ENCODE results near the gene DSCAM.
"Not testable (repeated sequence)": the region's sequence is repeated elsewhere in the genome, so short reads cannot be mapped to it uniquely, and the experiment has no call there.

The DSCAM gene

DNA sequence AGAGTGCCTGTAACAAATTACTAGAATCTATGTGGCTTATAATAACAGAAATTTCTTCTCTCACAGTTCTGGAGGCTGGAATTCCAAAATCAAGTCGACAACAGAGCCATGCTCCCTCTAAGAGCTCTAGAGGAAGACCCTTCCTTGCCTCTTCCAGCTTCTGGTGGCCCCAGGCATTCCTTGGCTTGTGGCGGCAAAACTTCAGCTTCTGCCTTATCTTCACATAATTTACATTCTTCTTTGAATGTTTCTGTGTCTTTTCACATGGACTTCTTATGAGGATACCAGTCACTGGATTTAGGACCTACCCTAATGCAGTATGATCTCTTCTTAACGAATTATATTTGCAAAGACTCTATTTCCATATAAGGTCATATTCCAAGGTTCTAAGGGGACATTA is 655.3 kb downstream of the DSCAM start:
- no peak for DNase-seq

DNA sequence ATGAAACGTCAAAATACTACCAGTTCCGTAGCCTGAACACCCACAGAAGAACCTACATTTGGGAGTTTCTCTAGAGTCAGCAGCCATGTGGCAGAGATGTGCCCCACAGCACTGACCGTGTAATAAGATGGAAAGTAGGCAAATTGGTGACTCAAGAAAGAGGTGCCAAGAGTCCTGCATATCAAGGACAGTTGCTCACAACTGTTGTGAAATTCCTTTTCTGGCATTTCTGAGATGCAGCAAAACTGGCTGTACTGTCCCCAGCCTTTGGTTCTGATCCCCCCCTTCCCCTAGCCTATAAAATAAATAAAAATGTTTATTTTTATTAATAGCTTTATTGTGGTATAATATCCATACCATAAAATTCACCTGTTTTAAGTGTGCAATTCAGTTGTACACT is 655.8 kb downstream of the DSCAM start:
- no peak for DNase-seq

DNA sequence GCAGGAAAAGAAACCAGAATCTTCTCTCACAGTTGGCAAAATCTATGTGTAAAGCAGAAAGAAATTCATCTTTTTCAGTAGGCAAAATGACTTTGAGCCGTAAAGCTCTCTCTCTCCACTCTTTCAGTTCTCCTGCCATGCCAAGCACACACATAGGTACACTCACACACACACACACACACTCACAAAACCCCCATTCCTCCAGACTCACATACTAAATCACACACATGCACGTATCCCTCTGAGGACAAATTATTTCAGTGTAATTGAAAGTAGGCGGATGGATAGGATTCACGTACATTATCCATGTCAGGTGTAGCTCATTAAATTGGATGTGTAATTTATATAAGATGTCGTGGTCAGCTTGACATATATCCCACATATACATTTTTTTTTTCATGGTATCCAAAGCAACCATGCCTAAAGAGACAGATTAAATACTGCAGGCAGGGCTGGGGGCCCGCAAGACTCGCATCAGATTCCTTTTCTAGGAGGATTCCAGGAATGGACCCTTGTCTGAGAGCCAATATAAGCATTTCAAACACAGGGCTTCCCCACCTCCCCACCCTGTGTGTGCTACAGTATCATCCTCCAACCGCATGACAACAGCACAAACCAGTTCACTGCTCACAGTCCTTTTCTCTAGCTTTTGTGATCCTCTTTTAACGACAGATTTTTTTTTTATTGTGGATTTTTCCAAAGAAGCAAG is 658.9 kb downstream of the DSCAM start:
- no peak for DNase-seq

DNA sequence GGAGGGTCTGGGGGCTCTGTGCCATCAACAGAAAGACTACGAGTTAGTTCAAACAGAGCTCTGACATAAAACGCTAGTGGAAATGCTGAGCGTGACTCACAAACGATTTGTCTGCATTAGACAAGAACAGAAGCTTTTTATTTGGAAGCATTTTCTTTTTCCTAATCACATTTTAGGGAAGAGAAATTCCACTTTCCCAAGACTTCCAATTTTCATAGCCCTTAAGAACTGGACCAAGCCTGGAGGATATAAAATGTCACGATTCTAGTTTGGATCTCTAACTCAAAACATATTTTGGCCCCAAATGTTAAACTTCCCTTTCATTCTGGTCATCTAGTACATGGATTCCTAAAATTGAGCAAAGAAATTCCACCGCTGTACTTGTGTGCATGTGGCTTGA is 659.7 kb downstream of the DSCAM start:
- DNase-seq: no peak

DNA sequence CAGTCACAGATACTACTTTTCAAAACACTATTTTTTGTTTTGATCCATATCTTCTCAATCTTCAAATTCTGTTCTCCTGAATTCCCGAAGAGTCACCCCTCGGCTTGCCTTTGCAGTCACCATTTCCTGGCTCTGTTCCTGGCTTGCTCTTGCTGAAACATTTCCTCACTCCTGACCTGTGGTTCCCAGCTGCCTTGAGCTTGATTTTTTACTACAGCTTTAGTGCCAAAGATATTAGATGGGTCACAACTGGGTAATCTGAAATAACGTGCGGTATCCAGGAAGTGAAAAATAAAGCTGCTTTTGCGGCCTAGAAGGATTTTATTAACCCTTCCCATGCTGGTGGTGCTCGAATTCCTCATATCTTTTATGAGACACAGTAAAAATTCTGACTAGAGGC is 660.9 kb downstream of the DSCAM start:
- no peak for DNase-seq

DNA sequence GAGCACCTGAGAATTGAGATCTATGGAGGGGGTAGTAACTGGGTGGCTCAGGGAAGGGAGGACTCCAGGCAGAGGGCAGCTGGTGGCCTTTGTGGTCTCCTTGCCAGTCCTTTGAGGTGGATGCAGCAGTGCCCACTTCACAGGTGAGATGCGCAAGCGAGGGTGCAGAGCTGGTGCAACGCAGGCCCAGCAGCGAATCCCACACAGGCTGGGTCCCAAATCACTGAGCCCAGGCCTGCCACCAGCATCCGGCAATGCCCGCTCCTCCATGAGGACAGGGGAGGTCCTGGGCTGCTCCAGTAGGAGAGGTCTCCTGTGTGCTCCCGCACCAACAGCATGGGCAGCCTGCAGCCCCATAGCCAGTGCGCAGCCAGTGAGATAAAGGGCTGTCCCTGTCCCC is 661.8 kb downstream of the DSCAM start:
- no peak for DNase-seq

DNA sequence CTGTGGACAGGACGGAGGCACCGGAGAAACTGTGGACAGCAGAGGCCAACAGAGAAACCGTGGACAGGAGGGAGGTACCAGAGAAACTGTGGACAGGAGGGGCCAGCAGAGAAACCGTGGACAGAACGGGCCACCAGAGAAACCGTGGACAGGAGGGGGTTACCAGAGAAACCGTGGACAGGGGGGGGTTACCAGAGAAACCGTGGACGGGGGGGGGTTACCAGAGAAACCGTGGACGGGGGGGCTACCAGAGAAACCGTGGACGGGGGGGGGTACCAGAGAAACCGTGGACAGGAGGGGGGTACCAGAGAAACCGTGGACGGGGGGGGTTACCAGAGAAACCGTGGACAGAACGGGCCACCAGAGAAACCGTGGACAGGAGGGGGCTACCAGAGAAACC is 664.5 kb downstream of the DSCAM start:
- DNase-seq: not testable (repeated sequence)

DNA sequence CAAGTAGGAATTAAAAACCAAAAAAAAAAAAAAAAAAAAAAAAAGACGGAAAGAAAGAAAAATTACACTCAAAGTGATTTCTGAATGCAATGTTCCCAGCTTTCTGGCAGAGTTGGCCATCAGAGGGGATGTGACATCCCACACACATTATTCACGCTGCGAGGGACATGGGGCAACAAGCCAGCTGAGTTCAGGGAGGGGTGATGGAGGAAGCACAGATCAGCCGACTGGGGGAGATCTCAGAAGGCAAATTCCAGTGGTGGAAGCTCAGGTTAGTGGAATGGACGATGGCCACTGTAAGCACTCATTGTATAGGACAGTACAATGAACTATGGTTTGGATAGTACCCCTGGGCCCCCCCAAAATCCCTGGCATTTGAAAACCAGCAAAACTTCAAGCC is 667.8 kb downstream of the DSCAM start:
- no peak for DNase-seq

DNA sequence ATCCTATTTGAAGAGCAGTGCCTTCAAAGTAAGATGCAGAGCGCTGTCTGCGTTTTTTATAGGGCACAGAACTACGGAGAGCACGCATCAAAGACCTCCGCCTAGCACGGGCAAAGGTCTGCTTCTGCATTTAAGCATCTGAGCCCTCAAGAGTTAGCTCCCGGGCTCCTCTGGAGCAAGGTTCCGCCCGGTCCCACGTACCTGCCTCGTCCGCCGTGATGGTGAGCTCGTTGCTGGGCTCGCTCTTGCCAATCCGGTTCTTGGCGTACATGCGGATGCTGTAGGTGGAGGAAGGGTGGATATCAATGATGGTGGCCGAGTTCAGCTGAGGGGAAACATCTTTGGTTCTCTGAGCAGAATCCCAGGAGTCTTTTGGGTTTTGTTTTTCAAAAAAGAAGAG is 668.2 kb downstream of the DSCAM start:
- no peak for DNase-seq

DNA sequence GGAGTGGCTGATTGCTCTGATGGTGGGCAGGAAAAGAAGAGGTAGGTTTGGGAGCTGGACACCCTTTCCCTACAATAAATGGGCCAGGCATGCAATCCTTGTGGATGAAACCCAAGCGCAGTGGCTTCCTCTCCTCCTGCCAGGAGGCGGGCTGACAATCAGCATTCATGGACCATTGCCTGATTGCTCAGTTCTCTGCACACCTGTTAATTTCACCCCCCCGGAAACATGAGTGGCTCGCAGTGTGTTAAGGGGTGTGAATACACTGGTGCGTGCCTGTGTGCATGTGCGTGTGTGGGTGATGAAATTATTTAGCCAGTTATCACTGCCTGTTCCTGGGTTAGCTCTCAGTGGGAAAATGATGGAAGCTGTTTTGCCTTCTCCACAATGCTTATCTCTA is 669.0 kb downstream of the DSCAM start:
- no peak for DNase-seq

DNA sequence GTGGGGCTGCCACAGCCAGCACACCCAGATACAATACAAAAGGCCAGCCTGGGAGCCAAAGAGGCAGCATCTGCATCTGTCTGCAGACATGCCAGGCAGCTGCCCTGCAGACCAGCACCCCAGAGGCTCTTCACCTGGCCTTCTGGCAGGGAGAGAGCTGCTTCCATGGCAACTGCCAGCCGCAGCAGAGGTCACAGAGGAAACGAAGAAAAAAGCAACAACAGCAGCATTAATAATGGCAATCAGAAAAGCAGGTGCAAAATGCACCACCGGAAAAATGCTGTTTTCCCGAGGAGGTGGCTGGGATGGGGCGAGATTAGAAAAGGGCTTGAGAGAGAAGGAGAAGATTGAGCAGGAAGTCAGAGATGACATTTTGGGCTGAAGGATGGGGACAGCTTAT is 670.2 kb downstream of the DSCAM start:
- DNase-seq: no peak

DNA sequence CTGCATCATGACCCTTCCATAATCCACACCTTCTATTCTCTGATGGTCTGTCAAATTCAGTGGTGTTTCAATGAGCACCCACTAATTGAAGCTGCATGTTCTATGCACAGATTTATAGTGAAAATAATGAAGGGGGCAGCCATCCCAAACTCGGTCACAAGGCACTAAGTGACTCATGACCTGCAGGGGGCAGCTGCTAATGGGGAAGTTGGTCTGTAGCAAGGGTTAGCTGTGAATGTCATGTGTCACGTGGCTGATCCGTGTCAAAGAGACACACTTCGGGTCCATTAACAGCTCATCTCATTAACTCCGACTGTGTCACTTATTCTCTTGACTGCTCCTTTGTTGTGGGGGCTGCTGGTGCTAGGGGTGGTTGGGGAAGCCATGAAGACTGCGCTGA is 673.1 kb downstream of the DSCAM start:
- DNase-seq: no peak

DNA sequence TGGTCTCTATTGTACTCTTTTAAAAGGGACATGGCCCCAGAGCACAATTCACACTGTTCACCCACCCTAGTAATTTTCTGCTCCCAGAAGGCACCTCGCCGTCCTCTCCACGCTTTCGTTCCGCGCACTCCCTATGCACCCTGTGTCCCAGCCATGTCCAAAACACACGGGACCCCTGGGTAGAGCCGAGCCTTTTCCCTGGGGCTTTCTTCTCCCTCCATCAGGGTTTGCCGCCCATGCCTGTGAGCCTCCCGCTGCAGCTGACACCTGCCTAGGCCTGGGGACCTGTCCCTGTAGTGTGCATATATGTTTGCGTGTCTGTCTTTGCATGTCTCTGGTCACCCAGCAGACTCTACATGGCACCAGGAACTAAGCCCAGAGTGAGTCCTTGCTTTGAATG is 677.0 kb downstream of the DSCAM start:
- DNase-seq: no peak

DNA sequence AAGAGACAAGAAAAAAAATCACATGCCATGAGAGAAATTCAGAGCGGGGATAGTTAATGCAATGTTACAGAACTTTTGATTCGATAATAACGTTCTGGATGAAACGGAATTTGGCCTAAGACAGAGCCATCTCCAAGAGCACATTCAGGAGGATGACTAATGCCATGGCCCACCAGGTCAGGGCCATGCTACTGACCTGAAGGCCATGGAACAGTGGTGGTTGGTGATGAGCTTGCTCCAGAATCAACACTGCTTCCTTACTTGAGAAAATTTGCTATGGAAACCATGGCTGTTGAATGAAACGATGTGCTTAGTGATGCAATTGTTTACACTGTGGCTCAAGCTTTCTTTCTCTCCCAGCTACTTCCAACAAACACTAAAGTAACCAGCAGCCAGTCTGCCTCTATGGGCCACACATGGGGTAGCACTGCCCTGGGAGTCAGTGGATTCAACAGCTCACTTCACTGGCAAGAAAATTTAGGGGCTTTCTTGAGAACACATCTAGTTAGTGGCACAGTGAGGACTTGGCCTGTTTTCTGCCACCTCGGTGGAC is 680.6 kb downstream of the DSCAM start:
- DNase-seq: no peak

DNA sequence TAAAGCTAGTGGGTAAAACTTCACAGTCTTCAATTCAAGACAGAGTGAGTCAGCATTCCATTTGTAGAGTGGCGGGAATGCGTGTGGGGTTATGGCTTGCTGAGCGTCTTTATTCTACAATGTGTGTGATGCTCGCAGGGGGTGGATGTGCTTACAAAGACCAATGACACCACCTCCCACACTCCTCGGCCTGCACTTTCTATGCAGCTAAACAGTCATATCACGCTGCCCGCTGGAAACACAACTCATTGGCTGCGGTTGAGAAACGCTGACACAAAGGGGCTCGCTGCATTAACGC is 681.2 kb downstream of the DSCAM start:
- no peak for DNase-seq

DNA sequence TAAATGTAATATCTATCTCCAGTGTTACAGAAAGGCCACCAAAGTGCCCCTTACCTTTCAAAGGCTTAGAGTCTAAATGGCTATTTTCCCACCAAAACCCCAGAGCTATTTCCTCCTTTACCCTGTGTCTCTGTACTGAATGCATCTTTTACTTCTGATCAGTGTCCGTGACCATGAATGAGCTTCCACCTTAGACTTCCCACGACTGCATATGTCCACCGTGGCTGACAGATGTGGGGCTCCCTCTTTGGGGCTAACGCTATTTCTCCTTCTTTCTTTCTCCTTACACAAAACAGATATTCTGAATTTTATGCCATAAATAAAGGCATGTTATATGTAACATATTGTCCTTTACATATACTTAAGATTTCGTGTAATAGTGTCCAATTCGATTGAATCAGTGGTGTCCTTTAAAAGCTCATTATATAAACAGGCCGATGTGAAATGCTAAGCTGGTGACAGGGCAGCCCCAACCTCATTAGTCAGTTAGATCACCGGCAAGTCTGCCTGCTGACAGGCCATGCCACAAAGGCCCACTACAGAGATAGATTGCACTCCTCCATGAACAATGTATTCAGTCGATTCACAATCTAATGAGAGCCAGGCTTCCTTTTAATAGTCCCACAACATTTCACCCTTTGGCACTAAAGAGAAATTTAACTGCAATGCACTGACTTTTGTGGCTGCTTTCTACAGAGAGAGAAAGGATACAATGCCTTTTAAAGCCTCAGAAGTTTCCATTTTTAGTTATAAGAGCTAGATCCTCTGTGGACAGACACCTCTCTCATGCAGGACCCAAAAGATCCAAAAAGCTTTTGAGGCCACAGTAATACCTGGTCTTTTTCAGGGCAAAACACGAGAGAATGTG is 681.8 kb downstream of the DSCAM start:
- no peak for DNase-seq

DNA sequence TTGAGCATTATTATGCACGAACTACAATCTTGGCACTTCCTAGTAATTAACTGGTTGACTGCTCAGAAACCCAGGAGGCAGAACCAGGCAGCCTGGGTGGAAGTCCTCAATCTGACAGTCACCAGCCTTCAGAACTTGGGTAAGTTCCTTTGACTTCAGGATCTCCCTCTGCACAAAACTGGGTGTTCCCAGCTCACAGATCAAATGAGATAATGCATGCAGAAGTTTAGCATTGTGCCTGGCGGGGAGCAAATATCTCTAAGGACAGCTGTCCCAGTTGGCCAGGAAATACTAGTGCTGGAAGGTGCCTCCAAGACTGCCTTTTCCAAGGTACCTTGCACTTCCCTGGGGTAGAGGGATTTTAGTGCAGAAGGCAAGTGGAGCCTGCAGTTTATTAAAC is 684.9 kb downstream of the DSCAM start:
- DNase-seq: no peak

DNA sequence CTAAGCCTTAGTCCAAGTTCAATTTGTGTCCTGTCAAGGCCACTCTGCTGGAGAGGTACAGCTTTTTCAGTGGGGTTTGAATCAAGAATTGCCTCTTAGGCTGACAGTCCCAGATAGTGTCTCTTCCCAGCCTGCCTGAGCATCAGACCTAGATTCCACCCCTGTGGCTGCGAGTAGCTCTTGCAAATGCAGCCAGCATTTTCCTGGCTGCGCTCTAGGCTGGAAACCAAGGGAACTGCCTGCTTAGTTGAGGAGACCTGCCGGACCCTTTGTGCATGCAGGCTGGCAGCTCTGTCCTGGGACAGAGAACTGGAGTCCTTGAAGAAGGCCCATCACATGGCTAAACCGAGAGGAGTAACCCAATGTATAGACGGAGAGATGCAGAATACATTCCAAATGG is 686.0 kb downstream of the DSCAM start:
- no peak for DNase-seq

DNA sequence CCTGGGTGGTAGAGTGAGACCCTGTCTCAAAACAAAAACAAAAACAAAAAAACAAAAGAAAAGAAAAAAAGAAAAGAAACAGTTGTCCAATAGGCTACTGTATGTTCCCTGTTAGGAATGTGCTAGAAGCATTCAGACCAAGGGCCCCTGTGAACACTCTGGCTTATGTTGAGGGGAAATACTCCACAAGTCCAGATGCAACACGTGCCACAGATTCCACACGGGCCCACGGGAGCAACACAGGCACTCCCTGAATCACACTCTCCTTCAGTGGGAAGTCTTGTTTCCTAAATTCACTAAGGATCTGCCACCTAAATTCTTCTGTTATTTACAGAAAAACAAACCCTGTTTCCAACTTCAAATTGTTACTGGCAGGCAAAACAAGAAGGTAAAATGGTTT is 688.6 kb downstream of the DSCAM start:
- no peak for DNase-seq

DNA sequence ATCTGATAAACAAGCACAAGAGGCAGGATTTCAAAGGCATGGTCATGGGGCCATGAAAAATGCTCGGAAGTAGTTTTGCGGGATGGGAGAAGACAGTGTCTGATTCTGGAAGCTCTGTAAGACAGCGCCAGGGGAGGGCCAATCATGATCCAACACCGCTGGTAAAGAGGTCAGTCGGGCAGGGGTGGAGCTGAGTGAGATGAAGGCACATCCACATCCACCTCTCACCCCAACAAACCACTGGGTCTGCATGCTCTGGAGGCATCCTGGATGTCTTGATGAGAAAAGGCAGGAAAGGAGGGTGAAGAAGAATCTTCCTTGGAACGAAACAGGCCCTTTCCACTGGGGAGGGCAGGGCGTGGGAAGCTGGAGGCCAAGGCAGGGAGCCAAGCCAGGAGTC is 691.4 kb downstream of the DSCAM start:
- no peak for DNase-seq

DNA sequence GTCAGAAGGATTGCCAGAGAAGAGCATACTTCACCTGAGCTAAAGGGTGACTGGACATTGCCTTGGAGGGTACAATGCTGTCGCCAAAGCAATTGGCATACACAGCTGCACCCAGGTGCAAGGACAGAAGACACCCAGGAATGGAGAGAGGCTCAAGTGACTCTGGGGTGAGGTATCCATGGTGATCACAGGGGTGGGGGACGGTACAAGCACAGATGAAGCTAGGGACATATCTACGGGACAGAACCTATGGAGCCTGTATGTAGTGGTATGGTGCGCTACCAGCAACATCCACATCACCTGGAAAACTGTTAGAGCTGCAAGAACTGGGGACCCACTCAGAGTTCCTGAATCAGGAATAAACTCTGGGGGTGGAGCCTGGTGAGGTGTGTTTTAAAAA is 693.6 kb downstream of the DSCAM start:
- DNase-seq: no peak

DNA sequence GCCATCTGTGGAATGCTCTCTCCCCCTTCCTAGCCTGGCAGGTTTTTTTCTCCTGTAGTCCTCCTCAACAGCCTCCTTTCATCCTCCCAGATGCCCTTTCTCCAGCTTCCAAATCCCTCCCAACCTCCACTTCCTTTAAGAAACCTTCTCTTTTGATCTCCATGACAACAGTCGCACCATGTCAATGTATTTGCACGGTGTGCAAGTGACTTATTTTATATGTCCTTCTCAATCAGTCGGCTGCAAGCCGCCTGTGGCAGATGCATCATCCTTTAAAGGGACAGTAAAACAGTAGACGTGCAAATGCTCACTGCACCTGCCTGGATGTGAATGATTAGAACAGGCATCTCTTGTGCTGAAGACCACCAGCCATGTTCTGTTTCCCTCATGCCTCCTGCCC is 694.5 kb downstream of the DSCAM start:
- no peak for DNase-seq

DNA sequence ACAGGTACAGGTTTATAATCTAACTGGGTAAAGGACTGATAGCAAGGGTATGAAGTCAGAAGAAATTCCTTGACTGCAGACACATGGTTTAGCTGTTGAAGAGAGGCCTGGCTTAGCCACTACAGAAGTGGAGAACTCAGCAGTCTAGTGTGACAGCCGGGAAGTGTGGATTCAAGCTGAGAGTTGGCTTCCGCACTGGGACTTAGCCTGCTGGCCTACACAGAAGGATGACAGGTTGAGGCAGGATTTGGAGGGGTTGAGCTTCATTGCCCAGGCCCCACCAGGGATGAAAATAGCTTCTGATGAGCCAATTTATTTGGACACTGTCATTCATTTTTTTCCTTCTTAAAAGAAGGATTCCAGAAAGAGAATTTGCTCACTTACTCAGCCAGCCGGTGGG is 695.3 kb downstream of the DSCAM start:
- no peak for DNase-seq

DNA sequence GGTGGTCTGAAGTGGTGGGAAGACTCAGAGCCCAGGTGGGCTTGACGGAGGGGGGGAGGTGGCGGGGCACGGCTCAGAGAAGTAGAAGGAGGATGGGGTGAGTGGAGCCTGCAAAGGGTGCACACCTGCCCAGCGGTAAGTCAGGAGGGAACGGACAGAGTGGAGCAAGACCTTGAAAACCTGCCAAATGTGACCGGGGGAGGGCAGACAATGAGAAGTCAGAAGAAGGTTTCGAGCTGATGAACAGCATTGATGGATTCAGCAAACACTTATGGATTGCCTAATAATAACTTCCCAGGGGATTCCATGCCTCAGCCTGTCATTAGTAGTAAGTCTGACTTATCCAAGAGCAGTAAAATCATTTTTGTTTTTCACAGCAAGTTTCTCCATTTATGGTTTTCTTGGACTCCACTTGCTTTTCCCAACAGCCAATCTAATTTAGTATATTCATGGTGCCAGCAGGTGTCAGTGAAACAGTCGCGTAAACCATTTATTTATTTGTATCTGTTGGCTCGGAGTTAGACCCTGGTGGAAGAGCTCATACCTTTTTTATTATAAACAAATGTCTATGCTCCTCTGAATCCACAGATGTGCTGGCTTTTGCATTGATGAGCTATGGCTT is 700.6 kb downstream of the DSCAM start:
- no peak for DNase-seq
